PC-9 (cell line): ENCODE results near the gene ACTL8. TPM values are rescaled to one million over a fixed set of nuclear protein-coding genes. Genes with fewer than 3 reads are reported as not detected.

Experiments
- Bru-seq: library from RNA; stranded (reverse); fragments of 400-500 nt; gene quantifications from one replicate; lab custom pipeline; 2021; lab: Mats Ljungman, UMichigan
- BruChase-seq, 2 experiments: library from RNA; stranded (reverse); fragments of 400-500 nt; gene quantifications; one replicate each; lab custom pipeline; 2021; lab: Mats Ljungman, UMichigan
- BruUV-seq: library from RNA; stranded (reverse); fragments of 400-500 nt; replicated peaks from 2 replicates; lab custom pipeline; 2021; lab: Mats Ljungman, UMichigan
- CTCF ChIA-PET: fragments of 300-600 bp; sonication (Branson Sonifier 250); formaldehyde crosslinking; loops from one replicate; lab custom pipeline; 2022; ENCODE audit warnings: antibody characterized with exemption; lab: Charles Lee
- POLR2A ChIA-PET: fragments of 300-600 bp; sonication (Branson Sonifier 250); formaldehyde crosslinking; loops from one replicate; lab custom pipeline; 2022; ENCODE audit warnings: antibody characterized with exemption; ENCODE audit not compliant: unreplicated experiment; lab: Charles Lee
- DNase-seq, 2 experiments: peaks; one replicate each; pipeline versions ENCODE4 v3.0.0 to v3.0.0-alpha.2; 2015 to 2022; ENCODE audit warnings: mixed read lengths in 1 of 2
- H2AFZ ChIP-seq: fragments of 200-600 bp; sonication (generic); 2 replicates; pipeline ENCODE4 v1.8.1; 2017; ENCODE audit warnings: antibody characterized with exemption
- H3F3A ChIP-seq: fragments of 200-600 bp; sonication (generic); 2 replicates; pipeline ENCODE4 v1.8.1; 2017; ENCODE audit warnings: antibody characterized with exemption, mild to moderate bottlenecking, low read depth; ENCODE audit not compliant: insufficient read depth
- H3K27ac ChIP-seq: fragments of 200-600 bp; sonication (generic); 2 replicates; pipeline ENCODE4 v1.6.1; 2016; ENCODE audit warnings: mixed run types
- H3K27me3 ChIP-seq: fragments of 200-600 bp; sonication (generic); 2 replicates; pipeline ENCODE4 v1.6.1; 2016; ENCODE audit warnings: low read depth, mixed run types; ENCODE audit not compliant: insufficient read depth
- H3K36me3 ChIP-seq: fragments of 200-600 bp; sonication (generic); 2 replicates; pipeline ENCODE4 v1.6.1; 2016; ENCODE audit warnings: low read depth, mixed run types
- H3K4me1 ChIP-seq: fragments of 200-600 bp; sonication (generic); replicated peaks from 2 replicates; pipeline ENCODE4 v1.6.1; 2016; ENCODE audit warnings: mixed run types; ENCODE audit not compliant: insufficient read depth
- H3K4me2 ChIP-seq: fragments of 200-600 bp; sonication (generic); 2 replicates; pipeline ENCODE4 v1.6.1; 2017; ENCODE audit warnings: mixed run types
- H3K4me3 ChIP-seq: fragments of 200-600 bp; sonication (generic); 2 replicates; pipeline ENCODE4 v1.6.1; 2016; ENCODE audit warnings: mixed run types
- H3K79me2 ChIP-seq: fragments of 200-600 bp; sonication (generic); 2 replicates; pipeline ENCODE4 v1.6.1; 2017; ENCODE audit warnings: low read depth, mixed run types
- H3K9me2 ChIP-seq: fragments of 200-600 bp; sonication (generic); 2 replicates; pipeline ENCODE4 v1.8.1; 2017; ENCODE audit warnings: mild to moderate bottlenecking; ENCODE audit not compliant: insufficient read depth
- H3K9me3 ChIP-seq: fragments of 200-600 bp; sonication (generic); 2 replicates; pipeline ENCODE4 v1.8.1; 2016; ENCODE audit warnings: low read depth; ENCODE audit not compliant: insufficient read depth
- H4K20me1 ChIP-seq: fragments of 200-600 bp; sonication (generic); 2 replicates; pipeline ENCODE4 v1.8.1; 2017; ENCODE audit not compliant: insufficient read depth
- EZH2 ChIP-seq: fragments of 200-600 bp; sonication (generic); IDR thresholded peaks from 2 replicates; pipeline ENCODE4 v1.8.0; 2017; ENCODE audit warnings: antibody characterized with exemption, low read depth
- intact Hi-C: fragments of 100-400 bp; cut with micrococcal nuclease; formaldehyde crosslinking; loops from one replicate; pipeline ENCODE4 v1.10.0; 2022; ENCODE audit not compliant: unreplicated experiment
- long read RNA-seq: library from polyadenylated mRNA; stranded (forward); transcript quantifications from one replicate; pipeline ENCODE4 v2.0.0, GENCODE V29; 2022
- total RNA-seq: library from RNA; stranded (reverse); gene quantifications from 2 replicates; pipeline ENCODE4 v1.2.3, GENCODE V29; 2021
- TF ChIP-seq, protein P1 (sequence below): fragments of 200-600 bp; sonication (generic); conservative IDR thresholded peaks from 2 replicates; pipeline ENCODE4 v1.6.1; 2017; ENCODE audit warnings: mixed run types, antibody characterized with exemption, mild to moderate bottlenecking, moderate library complexity

Gene ACTL8, protein sequence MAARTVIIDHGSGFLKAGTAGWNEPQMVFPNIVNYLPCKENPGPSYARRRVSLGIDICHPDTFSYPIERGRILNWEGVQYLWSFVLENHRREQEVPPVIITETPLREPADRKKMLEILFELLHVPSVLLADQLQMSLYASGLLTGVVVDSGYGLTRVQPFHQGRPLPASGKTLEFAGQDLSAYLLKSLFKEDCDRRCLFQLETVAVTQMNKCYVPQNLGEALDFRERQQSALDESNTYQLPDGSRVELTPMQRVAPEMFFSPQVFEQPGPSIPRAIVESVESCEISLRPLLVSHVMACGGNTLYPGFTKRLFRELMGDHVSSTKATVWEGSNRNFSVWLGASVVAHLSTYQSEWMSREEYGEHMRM
- total RNA-seq (0.55 and 0.68 TPM in 2 replicates), Bru-seq, nascent RNA (percentile 11 among the genes with signal in this experiment), BruChase-seq, experiment 1, labeled RNA remaining after a 2-hour chase (percentile 1 among the genes with signal in this experiment), BruChase-seq, experiment 2, labeled RNA remaining after a 6-hour chase (percentile 3 among the genes with signal in this experiment)
- long read RNA-seq, partial matches to known transcripts = 0 of 1 reads
- long read RNA-seq, other reads (novel, unspliced or antisense) = 1 of 1 reads

DNA sequence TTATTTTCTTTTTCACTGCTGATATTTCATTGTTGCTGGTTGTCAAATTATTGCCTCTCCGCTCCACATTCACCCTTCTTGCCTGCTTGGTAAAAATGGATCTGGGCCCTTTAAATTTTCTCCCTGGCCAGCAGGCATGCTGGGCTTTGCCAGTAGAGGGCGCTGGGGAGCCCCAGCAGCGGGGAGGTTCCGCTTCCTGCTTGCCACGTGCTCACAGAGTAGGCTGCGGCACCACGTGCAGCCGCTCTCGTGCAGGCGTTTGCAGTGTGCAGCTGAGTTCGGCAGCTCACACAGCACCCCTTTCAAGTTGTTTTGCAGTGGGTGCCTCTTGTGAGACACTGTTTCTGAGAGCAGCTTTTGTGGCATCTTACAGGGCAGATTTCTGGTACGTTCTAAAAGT, at the start of gene ACTL8:
ACTL8 (plus strand) TSS at position 214 of the 400 bp plus-strand sequence. CDS start 67,676 bp downstream, outside the sequence.
- BruUV-seq = no TSS peak
- no peak within 1 kb of the TSS for H2AFZ ChIP-seq
- H4K20me1 ChIP-seq = no peaks in the 10 kb centered on the region
- DNase-seq = peak in 1 of 2 experiments; percentile 7
- H3K79me2 ChIP-seq = no peaks in the 10 kb centered on the region
- H3K9me2 ChIP-seq = no peaks in the 10 kb centered on the region
- H3F3A ChIP-seq = no peaks in the 10 kb centered on the region
- no peak within 1 kb of the TSS for H3K4me3 ChIP-seq
- no peaks in the 10 kb centered on the region for H3K4me1 ChIP-seq
- no peak within 1 kb of the TSS for H3K27ac ChIP-seq
- intact Hi-C loops = no loop called here
- ChIA-PET POLR2A (no interaction called here), CTCF (interaction anchor here (0.7 kb wide), 1 partner anchor 1068 kb away, joined by 5 read pairs; no protein-coding TSS in a partner anchor)
- no peak for TF ChIP-seq EZH2
- TF ChIP-seq, protein P1, sequence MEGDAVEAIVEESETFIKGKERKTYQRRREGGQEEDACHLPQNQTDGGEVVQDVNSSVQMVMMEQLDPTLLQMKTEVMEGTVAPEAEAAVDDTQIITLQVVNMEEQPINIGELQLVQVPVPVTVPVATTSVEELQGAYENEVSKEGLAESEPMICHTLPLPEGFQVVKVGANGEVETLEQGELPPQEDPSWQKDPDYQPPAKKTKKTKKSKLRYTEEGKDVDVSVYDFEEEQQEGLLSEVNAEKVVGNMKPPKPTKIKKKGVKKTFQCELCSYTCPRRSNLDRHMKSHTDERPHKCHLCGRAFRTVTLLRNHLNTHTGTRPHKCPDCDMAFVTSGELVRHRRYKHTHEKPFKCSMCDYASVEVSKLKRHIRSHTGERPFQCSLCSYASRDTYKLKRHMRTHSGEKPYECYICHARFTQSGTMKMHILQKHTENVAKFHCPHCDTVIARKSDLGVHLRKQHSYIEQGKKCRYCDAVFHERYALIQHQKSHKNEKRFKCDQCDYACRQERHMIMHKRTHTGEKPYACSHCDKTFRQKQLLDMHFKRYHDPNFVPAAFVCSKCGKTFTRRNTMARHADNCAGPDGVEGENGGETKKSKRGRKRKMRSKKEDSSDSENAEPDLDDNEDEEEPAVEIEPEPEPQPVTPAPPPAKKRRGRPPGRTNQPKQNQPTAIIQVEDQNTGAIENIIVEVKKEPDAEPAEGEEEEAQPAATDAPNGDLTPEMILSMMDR = peak; percentile 56
- H3K4me2 ChIP-seq = no peak within 1 kb of the TSS
- H3K9me3 ChIP-seq = no peaks in the 10 kb centered on the region; the same call in 1 of the 2 replicates
- H3K27me3 ChIP-seq = no peaks in the 10 kb centered on the region
- no peaks in the 10 kb centered on the region for H3K36me3 ChIP-seq

DNA sequence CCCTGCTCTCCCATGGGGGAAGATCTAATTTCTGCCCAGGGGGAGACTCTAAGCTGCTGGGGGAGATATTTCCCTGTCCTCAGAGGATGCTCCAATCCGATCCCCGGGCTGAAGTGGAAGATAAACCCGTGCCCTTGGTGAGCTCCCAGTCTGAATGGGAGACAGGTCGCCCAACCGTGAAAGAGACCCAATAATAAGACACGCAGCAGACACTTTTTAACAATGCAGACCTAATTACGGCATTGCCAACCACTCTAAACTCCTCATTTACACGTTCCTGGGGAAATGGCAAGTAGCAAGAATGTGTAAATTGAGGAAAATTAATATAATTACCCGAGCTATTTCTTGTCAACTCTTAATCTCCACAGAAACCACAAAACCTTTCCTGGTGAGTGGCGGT, 48.7 kb upstream of the ACTL8 start:
- DNase-seq = no peak

DNA sequence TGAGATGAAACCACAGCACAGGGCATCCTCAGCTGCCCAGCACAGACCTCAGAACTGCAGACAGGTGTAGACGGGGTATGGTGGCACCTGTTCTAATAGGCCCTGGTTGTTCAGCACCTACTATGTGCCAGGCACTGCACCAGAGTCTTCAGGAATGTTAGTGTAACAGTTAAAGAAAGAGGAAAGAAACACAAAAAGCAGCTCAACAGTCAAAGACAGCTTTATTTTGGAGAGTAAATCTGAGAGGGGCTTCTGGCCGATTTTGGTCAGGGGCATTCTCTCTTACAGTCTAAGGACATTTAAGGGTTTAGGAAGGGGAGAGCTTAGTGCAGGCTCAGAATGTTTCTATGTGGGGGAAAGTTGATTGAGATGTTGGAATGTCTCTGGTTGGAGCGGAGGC, 45.2 kb upstream of the ACTL8 start:
- Histone ChIP-seq H3K4me2 (no peak overlapping the region), H3K4me3 (no peak overlapping the region), H3K9me3 (no peaks in the 10 kb centered on the region), H3F3A (no peaks in the 10 kb centered on the region), H4K20me1 (no peaks in the 10 kb centered on the region), H3K27me3 (peaks cover 6% of the 10 kb centered on the region; the same call in 1 of the 2 replicates), H2AFZ (no peak overlapping the region), H3K27ac (no peak overlapping the region), H3K79me2 (no peaks in the 10 kb centered on the region), H3K36me3 (no peaks in the 10 kb centered on the region), H3K4me1 (no peaks in the 10 kb centered on the region), H3K9me2 (no peaks in the 10 kb centered on the region)
- ChIA-PET CTCF (no interaction called here), POLR2A (no interaction called here)
- intact Hi-C loops = no loop called here
- TF ChIP-seq, protein P1 = no peak
- TF ChIP-seq EZH2 = no peak
- no peak for DNase-seq
- no TSS peak for BruUV-seq

More for the DNA sequence above, 48.7 kb upstream of the ACTL8 start:
- Histone ChIP-seq H3K36me3 (no peaks in the 10 kb centered on the region), H4K20me1 (no peaks in the 10 kb centered on the region), H3K4me3 (no peak overlapping the region), H3K79me2 (no peaks in the 10 kb centered on the region), H3F3A (no peaks in the 10 kb centered on the region), H3K27me3 (peaks cover 6% of the 10 kb centered on the region; the same call in 1 of the 2 replicates), H3K27ac (no peak overlapping the region), H2AFZ (no peak overlapping the region), H3K4me1 (no peaks in the 10 kb centered on the region), H3K9me2 (no peaks in the 10 kb centered on the region), H3K4me2 (no peak overlapping the region), H3K9me3 (no peaks in the 10 kb centered on the region)
- CTCF ChIA-PET = no interaction called here
- POLR2A ChIA-PET = no interaction called here
- intact Hi-C loops = no loop called here
- BruUV-seq = no TSS peak
- no peak for TF ChIP-seq EZH2
- TF ChIP-seq, protein P1 = no peak
